ENCODE results near the gene SIGLEC11.

DNA sequence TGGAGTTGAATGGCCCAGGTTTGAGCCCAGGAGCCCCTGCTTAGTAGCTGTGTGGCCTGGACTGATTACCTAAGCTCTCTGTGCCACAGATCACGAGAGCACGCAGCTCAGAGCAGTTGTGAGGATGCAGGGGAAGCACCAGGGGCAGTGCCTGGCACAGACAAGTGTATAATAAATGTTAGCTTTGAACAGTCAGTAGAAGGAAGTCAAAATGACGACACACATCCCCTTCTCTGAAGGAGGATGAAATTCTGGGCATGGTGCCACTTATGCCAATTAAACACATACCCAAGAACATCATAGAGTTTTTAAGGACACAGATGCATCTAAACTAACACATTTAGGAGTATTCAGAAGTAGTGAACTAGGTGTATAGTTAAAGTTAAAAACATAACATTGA is 24.9 kb upstream of the SIGLEC11 start:
- no peak for TF ChIP-seq POLR2A (IDR thresholded peaks at IDR 0.05)
- TF ChIP-seq, protein P1, sequence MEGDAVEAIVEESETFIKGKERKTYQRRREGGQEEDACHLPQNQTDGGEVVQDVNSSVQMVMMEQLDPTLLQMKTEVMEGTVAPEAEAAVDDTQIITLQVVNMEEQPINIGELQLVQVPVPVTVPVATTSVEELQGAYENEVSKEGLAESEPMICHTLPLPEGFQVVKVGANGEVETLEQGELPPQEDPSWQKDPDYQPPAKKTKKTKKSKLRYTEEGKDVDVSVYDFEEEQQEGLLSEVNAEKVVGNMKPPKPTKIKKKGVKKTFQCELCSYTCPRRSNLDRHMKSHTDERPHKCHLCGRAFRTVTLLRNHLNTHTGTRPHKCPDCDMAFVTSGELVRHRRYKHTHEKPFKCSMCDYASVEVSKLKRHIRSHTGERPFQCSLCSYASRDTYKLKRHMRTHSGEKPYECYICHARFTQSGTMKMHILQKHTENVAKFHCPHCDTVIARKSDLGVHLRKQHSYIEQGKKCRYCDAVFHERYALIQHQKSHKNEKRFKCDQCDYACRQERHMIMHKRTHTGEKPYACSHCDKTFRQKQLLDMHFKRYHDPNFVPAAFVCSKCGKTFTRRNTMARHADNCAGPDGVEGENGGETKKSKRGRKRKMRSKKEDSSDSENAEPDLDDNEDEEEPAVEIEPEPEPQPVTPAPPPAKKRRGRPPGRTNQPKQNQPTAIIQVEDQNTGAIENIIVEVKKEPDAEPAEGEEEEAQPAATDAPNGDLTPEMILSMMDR (IDR thresholded peaks at IDR 0.05) = no peak

Data from uterus (tissue), 2 donors.